Smooth muscle cell (in vitro differentiated cells): ENCODE data around the gene ZNF367. TPM values are rescaled to one million over a fixed set of nuclear protein-coding genes. Genes with fewer than 3 reads are reported as not detected.

Experiments
- DNase-seq: peaks from one replicate; lab custom pipeline; 2025; ENCODE audit not compliant: unreplicated experiment; lab: John Stamatoyannopoulos, UW
- H2AFZ ChIP-seq: fragments of 200-600 bp; sonication (generic); 2 replicates; pipeline ENCODE4 v1.6.0; 2016; ENCODE audit warnings: antibody characterized with exemption, low read depth, mild to moderate bottlenecking
- H3F3A ChIP-seq: fragments of 200-600 bp; sonication (generic); 2 replicates; pipeline ENCODE4 v1.6.0; 2017; ENCODE audit warnings: antibody characterized with exemption, low read depth
- H3K27ac ChIP-seq: fragments of 200-600 bp; sonication (generic); 2 replicates; pipeline ENCODE4 v1.5.1; 2016; ENCODE audit warnings: low read depth, mild to moderate bottlenecking
- H3K27me3 ChIP-seq: fragments of 200-600 bp; sonication (generic); 2 replicates; pipeline ENCODE4 v1.6.1; 2016; ENCODE audit warnings: low read depth, mild to moderate bottlenecking
- H3K36me3 ChIP-seq: fragments of 200-600 bp; sonication (generic); 2 replicates; pipeline ENCODE4 v1.5.1; 2016; ENCODE audit warnings: low read depth
- H3K4me1 ChIP-seq: fragments of 200-600 bp; sonication (generic); 2 replicates; pipeline ENCODE4 v1.5.1; 2016; ENCODE audit warnings: low read depth
- H3K4me2 ChIP-seq: fragments of 200-600 bp; sonication (generic); 2 replicates; pipeline ENCODE4 v1.6.0; 2016; ENCODE audit warnings: mild to moderate bottlenecking
- H3K4me3 ChIP-seq: fragments of 200-600 bp; sonication (generic); 2 replicates; pipeline ENCODE4 v1.5.1; 2016; ENCODE audit warnings: mild to moderate bottlenecking
- H3K79me2 ChIP-seq: fragments of 200-600 bp; sonication (generic); 2 replicates; pipeline ENCODE4 v1.6.0; 2016; ENCODE audit warnings: low read depth, mild to moderate bottlenecking
- H3K9ac ChIP-seq: fragments of 200-600 bp; sonication (generic); 2 replicates; pipeline ENCODE4 v1.6.0; 2016; ENCODE audit warnings: low read depth
- H3K9me3 ChIP-seq: fragments of 200-600 bp; sonication (generic); replicated peaks from 2 replicates; pipeline ENCODE4 v1.5.1; 2016; ENCODE audit warnings: low read depth
- H4K20me1 ChIP-seq: fragments of 200-600 bp; sonication (generic); 2 replicates; pipeline ENCODE4 v1.6.0; 2016; ENCODE audit warnings: low read depth
- WGBS: methylation state at CpG from one replicate; pipeline ENCODE4 v1.1.7; 2016; ENCODE audit warnings: low lambda C conversion rate; 5-methylcytosine and 5-hydroxymethylcytosine counted together
- polyA plus RNA-seq: library from polyadenylated mRNA; unstranded; fragments of >200 nt; fragmentation: Nextera tagmentation; extraction: Ambion mirVana; gene quantifications from 2 replicates; pipeline ENCODE4 v1.2.1, GENCODE V29; 2016
- total RNA-seq: library from RNA; depleted of rRNA; stranded (reverse); fragments of >200 nt; gene quantifications from 2 replicates; pipeline ENCODE4 v1.2.3, GENCODE V29; 2014
- TF ChIP-seq, protein P1 (sequence below): fragments of 200-600 bp; sonication (generic); IDR thresholded peaks from 2 replicates; pipeline ENCODE4 v1.5.1; 2017; ENCODE audit warnings: borderline replicate concordance, mild to moderate bottlenecking, antibody characterized with exemption; ENCODE audit not compliant: insufficient read depth, poor library complexity, severe bottlenecking

ZNF367 gene
- total and polyA plus RNA-seq, 2 experiments from 2014 or later: 2.8 to 3.2 TPM

GRCh38 chr9:96423985-96424336, 5.8 kb upstream of the ZNF367 start:
- DNase-seq: no peak
- Histone ChIP-seq H4K20me1 (no peaks in the 10 kb centered on the region), H3F3A (peaks cover 14% of the 10 kb centered on the region), H3K9me3 (no peaks in the 10 kb centered on the region), H3K4me3 (no peak overlapping the region), H2AFZ (peak overlapping the region; percentile 70), H3K79me2 (no peaks in the 10 kb centered on the region), H3K4me1 (peaks cover 20% of the 10 kb centered on the region), H3K9ac (no peak overlapping the region), H3K27me3 (no peaks in the 10 kb centered on the region), H3K36me3 (no peaks in the 10 kb centered on the region), H3K4me2 (no peak overlapping the region), H3K27ac (peak overlapping the region; percentile 30)
- TF ChIP-seq, protein P1, sequence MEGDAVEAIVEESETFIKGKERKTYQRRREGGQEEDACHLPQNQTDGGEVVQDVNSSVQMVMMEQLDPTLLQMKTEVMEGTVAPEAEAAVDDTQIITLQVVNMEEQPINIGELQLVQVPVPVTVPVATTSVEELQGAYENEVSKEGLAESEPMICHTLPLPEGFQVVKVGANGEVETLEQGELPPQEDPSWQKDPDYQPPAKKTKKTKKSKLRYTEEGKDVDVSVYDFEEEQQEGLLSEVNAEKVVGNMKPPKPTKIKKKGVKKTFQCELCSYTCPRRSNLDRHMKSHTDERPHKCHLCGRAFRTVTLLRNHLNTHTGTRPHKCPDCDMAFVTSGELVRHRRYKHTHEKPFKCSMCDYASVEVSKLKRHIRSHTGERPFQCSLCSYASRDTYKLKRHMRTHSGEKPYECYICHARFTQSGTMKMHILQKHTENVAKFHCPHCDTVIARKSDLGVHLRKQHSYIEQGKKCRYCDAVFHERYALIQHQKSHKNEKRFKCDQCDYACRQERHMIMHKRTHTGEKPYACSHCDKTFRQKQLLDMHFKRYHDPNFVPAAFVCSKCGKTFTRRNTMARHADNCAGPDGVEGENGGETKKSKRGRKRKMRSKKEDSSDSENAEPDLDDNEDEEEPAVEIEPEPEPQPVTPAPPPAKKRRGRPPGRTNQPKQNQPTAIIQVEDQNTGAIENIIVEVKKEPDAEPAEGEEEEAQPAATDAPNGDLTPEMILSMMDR: no peak
- 67% methylated on average over 6 of the region's 6 CpGs for WGBS

DNA sequence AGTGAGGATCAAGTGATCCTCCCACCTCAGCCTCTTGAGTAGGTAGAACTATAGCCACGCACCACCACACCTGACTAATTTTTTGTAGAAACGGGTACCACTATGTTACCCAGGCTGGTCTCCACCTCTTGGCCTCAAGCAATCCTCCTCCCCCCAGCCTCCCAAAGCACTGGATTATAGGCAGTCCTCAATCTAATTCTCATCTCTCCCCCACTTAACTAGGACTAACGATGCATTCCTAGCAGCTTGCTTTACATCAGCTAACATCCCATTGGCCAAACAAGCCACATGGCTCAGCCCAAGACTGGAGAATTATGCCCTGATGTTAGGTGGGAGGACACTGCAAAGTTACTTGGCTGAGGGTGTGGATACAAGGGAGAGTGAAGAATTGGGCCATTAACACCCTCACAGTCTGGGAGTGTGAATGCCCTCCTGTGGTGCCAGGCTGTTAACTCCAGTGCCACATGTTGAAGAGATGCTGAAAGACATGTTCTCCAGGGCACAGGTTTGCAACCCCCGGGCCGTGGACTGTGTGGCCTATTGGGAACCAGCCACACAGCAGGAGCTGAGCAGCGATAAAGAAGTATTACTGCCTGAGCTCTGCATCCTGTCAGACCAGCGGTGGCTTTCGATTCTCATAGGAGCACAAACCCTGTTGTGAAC, 5.3 kb upstream of the ZNF367 start:
- Histone ChIP-seq H4K20me1 (no peaks in the 10 kb centered on the region), H3K79me2 (no peaks in the 10 kb centered on the region), H3K9me3 (no peaks in the 10 kb centered on the region), H3K27me3 (no peaks in the 10 kb centered on the region), H3K36me3 (no peaks in the 10 kb centered on the region), H3K4me3 (no peak overlapping the region), H3K4me2 (no peak overlapping the region), H3F3A (peaks cover 14% of the 10 kb centered on the region), H3K4me1 (peaks cover 20% of the 10 kb centered on the region), H3K9ac (no peak overlapping the region), H2AFZ (peak overlapping the region; percentile 70), H3K27ac (no peak overlapping the region)
- 72% methylated on average over 8 of the region's 8 CpGs for WGBS
- no peak for DNase-seq
- TF ChIP-seq, protein P1: no peak

DNA sequence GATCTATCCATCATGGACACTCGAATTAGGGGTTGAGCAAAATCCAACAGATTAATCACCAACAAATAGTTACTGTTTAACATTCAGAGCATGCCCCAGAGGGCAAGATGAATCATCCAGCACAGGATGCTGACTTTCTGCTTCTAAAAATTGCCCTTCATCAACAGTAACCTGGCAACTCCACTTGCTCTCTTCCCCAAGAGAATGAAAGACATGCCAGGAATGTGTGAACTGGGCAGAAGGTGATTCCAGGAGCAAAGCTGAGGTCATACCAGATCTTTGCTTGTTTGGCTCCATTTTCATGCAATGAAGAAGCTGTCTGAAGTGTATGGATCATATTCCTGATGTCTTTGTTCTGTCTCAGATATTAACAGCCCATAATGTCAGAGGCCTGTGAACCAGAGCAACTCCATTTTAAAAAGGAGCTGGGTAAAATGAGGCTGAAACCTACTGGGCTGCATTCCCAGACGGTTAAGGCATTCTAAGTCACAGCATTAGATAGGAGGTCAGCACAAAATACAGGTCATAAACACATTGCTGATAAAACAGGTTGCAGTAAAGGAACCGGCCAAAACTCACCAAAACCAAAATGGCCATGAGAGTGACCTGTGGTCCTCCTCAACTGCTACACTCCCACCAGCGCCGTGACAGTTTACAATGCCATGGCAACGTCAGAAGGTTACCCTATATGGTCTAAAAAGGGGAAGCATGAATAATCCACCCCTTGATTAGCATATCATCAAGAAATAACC, 2.5 kb upstream of the ZNF367 start:
- no peak overlapping the region for H2AFZ ChIP-seq
- no peak for DNase-seq
- H3K36me3 ChIP-seq: no peaks in the 10 kb centered on the region
- no peaks in the 10 kb centered on the region for H3K27me3 ChIP-seq
- WGBS: 23% methylated on average over 6 of the region's 6 CpGs
- H3K27ac ChIP-seq: peak overlapping the region; percentile 86
- H4K20me1 ChIP-seq: no peaks in the 10 kb centered on the region
- TF ChIP-seq, protein P1: no peak
- H3K79me2 ChIP-seq: peaks cover 11% of the 10 kb centered on the region
- peaks cover 26% of the 10 kb centered on the region for H3K4me1 ChIP-seq
- peaks cover 14% of the 10 kb centered on the region for H3F3A ChIP-seq
- H3K4me3 ChIP-seq: no peak overlapping the region
- H3K4me2 ChIP-seq: no peak overlapping the region
- peak overlapping the region; percentile 56 for H3K9ac ChIP-seq
- no peaks in the 10 kb centered on the region for H3K9me3 ChIP-seq
